Coronary artery (tissue), 2 donors: Measurements from ENCODE around the gene NR0B2.
"Not testable (repeated sequence)": the region's sequence is repeated elsewhere in the genome, so short reads cannot be mapped to it uniquely, and the experiment has no call there.

Source experiments
- DNase-seq: peaks from one replicate; pipeline ENCODE4 v3.0.0-alpha.2; 2017; ENCODE audit warnings: low spot score
- H3K27ac ChIP-seq, 2 donors: fragments of 200-600 bp; sonication (generic); one replicate each; pipeline ENCODE4 v1.5.1; 2016 to 2019
- H3K4me3 ChIP-seq: fragments of 200-600 bp; sonication (generic); 2 replicates; pipeline ENCODE4 v1.5.1; 2016; ENCODE audit warnings: mild to moderate bottlenecking, moderate library complexity
- TF ChIP-seq, protein P1 (sequence below): fragments of 200-600 bp; sonication (generic); IDR thresholded peaks from one replicate; pipeline ENCODE4 v1.5.1; 2019; ENCODE audit warnings: antibody characterized with exemption

NR0B2 gene

GRCh38 chr1:26874896-26875295 is 38.9 kb downstream of the NR0B2 start:
- no peak overlapping the region for H3K4me3 ChIP-seq
- no peak overlapping the region for H3K27ac ChIP-seq
- no peak for DNase-seq
- TF ChIP-seq, protein P1, sequence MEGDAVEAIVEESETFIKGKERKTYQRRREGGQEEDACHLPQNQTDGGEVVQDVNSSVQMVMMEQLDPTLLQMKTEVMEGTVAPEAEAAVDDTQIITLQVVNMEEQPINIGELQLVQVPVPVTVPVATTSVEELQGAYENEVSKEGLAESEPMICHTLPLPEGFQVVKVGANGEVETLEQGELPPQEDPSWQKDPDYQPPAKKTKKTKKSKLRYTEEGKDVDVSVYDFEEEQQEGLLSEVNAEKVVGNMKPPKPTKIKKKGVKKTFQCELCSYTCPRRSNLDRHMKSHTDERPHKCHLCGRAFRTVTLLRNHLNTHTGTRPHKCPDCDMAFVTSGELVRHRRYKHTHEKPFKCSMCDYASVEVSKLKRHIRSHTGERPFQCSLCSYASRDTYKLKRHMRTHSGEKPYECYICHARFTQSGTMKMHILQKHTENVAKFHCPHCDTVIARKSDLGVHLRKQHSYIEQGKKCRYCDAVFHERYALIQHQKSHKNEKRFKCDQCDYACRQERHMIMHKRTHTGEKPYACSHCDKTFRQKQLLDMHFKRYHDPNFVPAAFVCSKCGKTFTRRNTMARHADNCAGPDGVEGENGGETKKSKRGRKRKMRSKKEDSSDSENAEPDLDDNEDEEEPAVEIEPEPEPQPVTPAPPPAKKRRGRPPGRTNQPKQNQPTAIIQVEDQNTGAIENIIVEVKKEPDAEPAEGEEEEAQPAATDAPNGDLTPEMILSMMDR = no peak

- DNase-seq, H3K4me3 ChIP-seq, H3K27ac ChIP-seq: not testable (repeated sequence)
Measured at GRCh38 chr1:26873097-26873496, 40.7 kb downstream of the NR0B2 start.

DNA sequence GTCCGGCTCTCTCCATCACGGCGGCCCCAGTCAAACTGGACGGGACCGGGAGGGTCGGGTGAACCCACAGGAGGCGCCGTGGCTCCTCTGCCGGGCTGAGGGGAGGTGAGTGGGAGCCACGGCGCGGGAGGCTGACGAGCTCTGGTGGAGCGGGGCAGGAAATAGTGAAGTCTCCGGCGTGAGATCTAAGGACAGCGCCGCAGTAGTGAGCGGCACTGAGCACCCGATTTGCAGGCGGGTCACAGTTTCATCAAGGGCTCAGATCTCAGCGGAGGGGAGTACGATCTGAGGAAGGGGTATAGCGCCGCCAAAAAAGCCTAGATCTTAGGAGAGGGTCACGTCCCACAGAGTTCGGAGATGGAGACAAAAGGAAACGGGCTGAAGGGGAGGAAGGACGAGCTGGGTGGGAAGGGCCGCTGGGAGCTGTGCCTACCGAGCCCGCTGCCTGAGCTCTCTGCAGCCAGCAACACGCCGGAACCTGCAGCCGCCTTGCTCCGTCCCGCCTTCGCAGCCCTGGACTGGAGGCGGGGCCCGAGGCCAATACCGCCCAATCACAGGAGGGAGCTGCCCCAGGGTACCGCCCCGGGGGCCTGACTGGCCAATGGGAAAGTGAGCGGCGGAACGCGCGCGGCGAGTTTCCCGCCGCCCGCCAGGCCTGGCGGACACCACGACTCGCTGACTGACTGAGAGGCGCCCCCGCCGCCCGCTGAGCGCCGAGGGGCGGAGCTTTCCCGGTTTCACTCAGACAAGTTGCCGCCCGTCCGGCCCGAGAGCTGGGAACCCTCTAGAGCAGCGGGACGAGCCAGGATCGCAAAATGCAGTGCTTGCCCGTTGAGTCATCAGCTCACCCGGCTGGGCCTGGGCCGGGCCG is 48.9 kb downstream of the NR0B2 start:
- Histone ChIP-seq H3K4me3 (peak overlapping the region; percentile 78), H3K27ac (peak overlapping the region; percentile 99 to 100)
- TF ChIP-seq, protein P1 = no peak
- DNase-seq = peak; percentile 99

- H3K4me3 ChIP-seq = peak overlapping the region; percentile 78
- DNase-seq = no peak
- TF ChIP-seq, protein P1 = no peak
- H3K27ac ChIP-seq = peak overlapping the region in 1 of 2 donors; percentile 100
Measured at GRCh38 chr1:26863685-26864077, 50.1 kb downstream of the NR0B2 start.

DNA sequence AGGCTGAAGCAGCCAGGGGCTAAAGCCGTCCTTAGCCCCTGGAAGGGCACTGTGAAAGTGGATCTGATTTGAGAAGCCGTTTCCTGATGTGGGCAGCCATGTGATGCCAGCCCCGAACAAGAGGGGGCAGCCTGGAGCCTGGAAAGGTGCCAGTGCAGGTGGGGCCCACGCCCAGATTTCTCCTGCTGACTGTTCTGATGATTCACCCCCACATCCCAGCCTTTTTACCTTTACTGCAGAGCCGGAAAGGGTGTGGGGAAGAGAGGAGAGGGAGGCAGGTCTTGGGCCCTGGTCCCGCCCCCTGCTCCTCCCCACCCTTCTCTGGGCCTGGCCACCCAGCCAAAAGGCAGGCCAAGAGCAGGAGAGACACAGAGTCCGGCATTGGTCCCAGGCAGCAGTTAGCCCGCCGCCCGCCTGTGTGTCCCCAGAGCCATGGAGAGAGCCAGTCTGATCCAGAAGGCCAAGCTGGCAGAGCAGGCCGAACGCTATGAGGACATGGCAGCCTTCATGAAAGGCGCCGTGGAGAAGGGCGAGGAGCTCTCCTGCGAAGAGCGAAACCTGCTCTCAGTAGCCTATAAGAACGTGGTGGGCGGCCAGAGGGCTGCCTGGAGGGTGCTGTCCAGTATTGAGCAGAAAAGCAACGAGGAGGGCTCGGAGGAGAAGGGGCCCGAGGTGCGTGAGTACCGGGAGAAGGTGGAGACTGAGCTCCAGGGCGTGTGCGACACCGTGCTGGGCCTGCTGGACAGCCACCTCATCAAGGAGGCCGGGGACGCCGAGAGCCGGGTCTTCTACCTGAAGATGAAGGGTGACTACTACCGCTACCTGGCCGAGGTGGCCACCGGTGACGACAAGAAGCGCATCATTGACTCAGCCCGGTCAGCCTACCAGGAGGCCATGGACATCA is 50.7 kb downstream of the NR0B2 start, which contains the start of gene SFN:
Gene SFN (plus strand): TSS at position 369 of the 904 bp plus-strand sequence. CDS start 64 bp downstream, at position 433.
- Histone ChIP-seq H3K4me3 (peak within 1 kb of the TSS; percentile 78), H3K27ac (peak within 1 kb of the TSS in 1 of 2 donors; percentile 100)
- TF ChIP-seq, protein P1 = no peak
- DNase-seq = no peak

- TF ChIP-seq, protein P1 = no peak
- Histone ChIP-seq H3K4me3 (no peak overlapping the region), H3K27ac (no peak overlapping the region)
- no peak for DNase-seq
Measured at GRCh38 chr1:26861889-26862378, 51.8 kb downstream of the NR0B2 start.
